Stimulated activated CD8-positive, alpha-beta memory T cell treated with anti-CD3 and anti-CD28 coated beads, Interleukin-2, amount 100 ng/mL, for 48 hours (primary cell): ENCODE measurements around the gene RNF11.

Experiments
- DNase-seq, 2 donors: peaks; one replicate each; pipeline ENCODE4 v3.0.0-alpha.2; 2020; ENCODE audit warnings: low read depth in 2 of 2

RNF11 gene

GRCh38 chr1:51313268-51313852 is 77.3 kb downstream of the RNF11 start:
- no peak for DNase-seq

GRCh38 chr1:51313961-51314777 is 78.1 kb downstream of the RNF11 start:
- DNase-seq, result no peak

- DNase-seq, result no peak
These were observed 78.9 kb downstream of the RNF11 start for GRCh38 chr1:51314974-51315373.

DNA sequence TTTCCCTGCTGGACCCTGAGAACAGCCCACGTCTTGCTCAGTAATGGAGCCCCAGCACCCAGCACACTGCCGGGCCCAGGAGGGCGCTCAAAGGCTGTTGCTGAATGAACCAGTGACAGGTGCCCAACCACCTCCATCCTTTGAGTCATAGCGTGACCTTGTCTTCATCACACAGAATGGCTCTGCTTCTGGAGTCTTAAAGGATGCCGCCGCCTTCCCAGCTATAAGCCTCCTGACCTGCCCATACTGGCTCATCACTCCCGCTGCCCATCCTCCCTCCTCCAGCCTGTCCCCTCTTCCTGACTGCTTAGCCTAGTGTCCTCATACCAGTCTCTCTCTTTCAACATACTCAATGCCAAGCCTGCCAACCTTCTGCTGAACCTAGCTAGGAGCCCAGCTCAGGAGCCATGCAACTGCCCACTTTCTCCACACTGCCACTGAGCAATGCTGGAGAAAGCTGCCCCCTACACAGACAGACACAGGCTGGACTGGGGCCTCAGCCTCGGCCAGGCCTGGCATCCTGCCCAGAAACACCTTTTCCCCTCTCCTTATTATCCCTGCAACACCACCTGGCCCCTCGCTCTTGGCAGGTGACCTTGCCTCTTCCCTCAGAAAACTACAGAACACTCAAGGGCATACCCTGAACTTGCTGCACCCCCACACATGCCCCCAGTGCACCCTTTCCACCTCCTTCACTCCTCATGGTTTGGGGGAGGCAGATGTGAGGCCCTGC is 80.2 kb downstream of the RNF11 start:
- no peak for DNase-seq

DNA sequence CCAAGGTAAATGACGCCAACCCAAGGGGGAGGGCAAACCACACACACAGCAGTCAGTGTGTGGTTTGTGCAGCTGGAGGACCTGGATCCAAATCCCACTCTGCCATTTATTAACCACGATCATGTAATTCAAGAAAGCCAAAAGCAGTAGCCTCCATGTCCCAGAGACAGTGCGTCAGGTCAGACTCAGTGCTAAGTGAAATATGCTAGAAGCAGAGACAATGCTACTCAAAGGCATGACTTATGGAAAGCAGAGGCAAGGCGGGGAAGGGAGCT is 80.7 kb downstream of the RNF11 start:
- DNase-seq, result no peak

DNA sequence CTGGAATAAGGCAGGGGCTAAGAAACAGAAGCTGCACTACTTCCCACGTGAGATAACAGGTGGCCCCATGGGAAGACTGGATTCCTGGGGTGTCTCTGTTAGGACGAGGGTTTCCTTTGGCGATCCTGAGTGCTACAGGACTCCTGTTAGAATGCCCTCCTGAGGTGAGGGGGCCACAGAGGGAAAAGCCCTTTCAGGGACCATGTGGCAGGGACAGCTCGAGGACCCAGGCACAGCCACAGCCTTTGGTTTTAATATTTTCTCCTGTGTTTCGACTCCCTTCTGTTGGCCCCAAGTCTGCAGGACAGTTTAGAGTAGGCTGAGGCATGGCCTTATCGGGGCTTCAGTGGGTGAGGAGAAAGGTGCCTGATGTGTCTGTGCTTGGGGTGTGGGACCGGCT is 81.7 kb downstream of the RNF11 start:
- DNase-seq, result no peak

GRCh38 chr1:51320967-51321923 is 85.2 kb downstream of the RNF11 start:
- DNase-seq, result no peak

DNA sequence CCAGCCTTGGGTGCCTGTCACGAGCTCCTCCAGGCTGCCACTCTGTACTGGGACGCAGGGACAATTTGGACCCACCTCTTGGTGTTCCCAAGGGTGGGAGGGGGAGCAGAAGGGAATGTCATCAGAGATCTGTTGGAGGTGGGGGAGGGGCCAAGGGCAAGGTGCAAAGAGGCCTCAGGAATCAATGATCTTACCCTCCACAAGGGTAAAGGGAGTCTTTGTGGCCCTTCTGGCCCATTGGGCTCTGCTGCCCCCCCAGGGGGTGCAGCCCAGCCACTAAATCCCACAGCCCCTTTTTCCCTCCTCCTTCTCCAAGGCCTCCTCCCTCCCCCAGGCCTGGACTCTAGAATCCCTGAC is 85.8 kb downstream of the RNF11 start:
- DNase-seq, result no peak

DNA sequence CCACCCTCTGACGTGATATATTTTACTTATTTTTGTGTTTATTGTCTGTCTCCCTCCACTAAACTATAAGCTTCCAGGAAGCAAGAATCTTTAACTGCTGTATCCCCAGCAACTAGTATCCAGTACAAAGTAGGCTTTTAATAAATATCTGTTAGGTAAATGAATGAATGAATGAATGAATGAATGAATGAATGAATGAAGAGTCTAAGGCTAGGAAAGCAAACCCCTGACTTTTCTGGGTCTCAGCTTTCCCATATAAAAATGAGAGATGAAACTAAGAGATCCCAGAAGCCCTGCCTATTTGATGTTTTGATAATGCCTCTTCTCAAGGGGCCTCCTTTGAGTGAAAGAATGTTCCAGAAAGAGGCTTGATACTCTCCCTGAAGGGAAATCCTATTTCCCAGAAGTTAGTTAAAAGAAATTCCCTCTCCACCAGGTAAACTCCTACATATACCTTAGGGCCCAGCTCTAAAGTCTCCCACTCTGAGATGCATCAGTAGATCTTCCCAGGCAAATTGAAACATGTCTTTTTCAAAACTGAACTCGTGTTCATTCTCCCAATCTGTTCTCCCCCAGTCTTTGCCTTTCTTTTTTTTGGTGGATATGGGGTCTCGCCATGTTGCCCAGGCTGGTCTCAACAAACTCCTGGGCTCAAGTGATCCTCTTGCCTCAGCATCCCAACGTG is 86.5 kb downstream of the RNF11 start:
- DNase-seq, result no peak
